ENCODE measurements around the gene AP1G2.
"Not testable (repeated sequence)": the region's sequence is repeated elsewhere in the genome, so short reads cannot be mapped to it uniquely, and the experiment has no call there.

Gene AP1G2

GRCh38 chr14:23539248-23540140 lies 28.1 kb downstream of the AP1G2 start:
- DNase-seq (ENCODE audit: low read depth, low spot score), result no peak

DNA sequence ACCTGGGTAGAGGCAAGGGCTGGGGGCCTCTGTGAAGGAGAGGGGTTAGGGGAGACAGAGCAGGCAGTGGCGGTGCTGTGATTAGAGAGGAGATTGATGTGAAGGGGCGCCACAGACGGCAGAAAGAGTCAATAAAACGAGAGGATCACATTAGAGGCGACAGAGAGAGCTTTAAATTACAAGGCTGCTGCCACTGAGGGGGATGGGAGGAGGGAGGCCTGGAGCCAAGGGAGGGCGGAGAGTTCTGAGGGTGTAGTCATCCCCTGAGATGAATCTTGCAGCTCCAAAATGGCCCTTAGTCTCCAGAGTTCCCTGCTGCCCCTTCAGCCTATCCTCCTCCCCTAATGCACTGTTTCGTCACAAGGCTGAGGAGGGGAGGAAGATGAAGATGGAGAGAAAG lies 28.8 kb downstream of the AP1G2 start:
- DNase-seq (ENCODE audit: low read depth, low spot score), result no peak

GRCh38 chr14:23538050-23538718 lies 29.4 kb downstream of the AP1G2 start:
- DNase-seq (ENCODE audit: low read depth, low spot score), result no peak

GRCh38 chr14:23537351-23538049 lies 30.1 kb downstream of the AP1G2 start:
- DNase-seq (ENCODE audit: low read depth, low spot score), result no peak

DNA sequence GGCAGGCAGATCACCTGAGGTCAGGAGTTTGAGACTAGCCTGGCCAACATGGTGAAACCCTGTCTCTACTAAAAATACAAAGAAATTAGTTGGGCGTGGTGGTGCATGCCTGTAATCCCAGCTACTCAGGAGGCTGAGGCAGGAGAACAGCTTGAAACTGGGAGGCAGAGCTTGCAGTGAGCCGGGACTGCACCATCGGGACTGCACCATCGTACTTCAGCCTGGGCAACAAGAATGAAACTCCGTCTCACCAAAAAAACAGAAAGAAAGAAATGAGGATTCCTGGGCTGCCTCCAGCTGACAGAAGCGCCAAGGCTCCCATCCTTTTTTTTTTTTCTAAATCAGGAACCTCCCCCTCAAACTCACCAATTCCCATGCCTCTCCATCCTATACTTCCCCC lies 30.7 kb downstream of the AP1G2 start:
- DNase-seq (ENCODE audit: low read depth, low spot score), result not testable (repeated sequence)

- DNase-seq (ENCODE audit: low read depth, low spot score), result no peak
Observed at GRCh38 chr14:23536494-23536893, 31.1 kb downstream of the AP1G2 start.

DNA sequence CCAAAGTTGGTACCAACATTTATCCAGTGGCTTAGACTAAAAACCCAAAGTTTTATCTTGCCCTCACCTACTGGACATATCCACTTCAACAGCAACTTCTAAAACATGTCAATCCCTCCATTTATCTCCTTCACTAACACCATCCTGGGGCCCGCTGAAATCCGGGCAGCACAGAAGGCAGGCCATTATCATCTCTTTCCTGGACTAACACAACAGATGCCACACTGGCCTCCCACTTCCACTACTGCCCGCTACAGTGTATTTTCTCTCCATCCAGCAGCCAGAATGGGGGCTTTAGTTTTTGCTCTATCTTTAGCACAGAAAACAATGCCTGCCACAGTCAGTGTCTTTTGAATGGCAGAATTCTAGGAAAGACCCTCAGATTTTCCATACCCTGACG lies 31.6 kb downstream of the AP1G2 start:
- DNase-seq (ENCODE audit: low read depth, low spot score), result no peak

GRCh38 chr14:23533652-23534435 lies 33.7 kb downstream of the AP1G2 start:
- no peak for DNase-seq (ENCODE audit: low read depth, low spot score)

DNA sequence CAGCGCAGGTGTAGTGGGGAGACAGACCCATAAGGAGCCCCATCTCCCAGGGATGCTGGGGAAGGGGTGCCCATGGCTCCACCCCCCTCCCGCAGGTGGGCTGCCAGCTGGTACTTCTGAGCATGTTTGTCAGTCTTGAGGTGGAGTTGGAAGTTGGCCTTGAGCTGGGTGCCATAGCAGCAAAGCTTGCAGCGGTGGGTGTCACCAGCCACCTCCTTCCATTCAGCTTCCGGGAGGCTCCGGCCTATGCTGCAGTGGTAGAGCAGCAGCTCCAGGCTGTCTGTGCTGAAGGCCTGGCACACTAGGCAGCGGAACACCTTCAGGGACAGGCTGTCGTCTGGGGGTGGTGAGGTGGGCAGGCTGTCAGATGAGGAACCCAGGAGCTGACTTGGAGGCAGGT lies 34.9 kb downstream of the AP1G2 start:
- DNase-seq (ENCODE audit: low read depth, low spot score), result no peak

DNA sequence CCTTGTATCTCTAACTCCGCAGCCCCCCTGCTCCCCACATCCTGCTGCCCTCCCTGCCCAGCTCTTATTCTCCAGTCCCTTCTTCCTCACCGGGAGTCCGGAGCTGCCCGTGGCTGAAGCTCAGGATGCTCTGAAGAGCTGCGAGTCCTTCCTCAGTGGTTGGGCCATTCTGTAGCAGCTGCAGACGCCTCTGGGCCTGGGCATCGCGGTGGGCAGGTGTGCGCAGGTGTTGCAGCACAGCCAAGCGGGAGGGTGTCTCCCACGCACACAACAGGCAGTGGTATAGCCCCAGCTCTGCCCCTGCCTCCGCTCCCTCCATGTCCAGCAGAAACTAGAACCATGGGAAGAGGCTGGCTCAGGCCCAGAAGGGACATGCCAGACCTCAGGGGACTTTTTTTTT lies 36.2 kb downstream of the AP1G2 start:
- no peak for DNase-seq (ENCODE audit: low read depth, low spot score)

- DNase-seq (ENCODE audit: low read depth, low spot score), result no peak
Observed at GRCh38 chr14:23530375-23531055, 37.1 kb downstream of the AP1G2 start.

DNA sequence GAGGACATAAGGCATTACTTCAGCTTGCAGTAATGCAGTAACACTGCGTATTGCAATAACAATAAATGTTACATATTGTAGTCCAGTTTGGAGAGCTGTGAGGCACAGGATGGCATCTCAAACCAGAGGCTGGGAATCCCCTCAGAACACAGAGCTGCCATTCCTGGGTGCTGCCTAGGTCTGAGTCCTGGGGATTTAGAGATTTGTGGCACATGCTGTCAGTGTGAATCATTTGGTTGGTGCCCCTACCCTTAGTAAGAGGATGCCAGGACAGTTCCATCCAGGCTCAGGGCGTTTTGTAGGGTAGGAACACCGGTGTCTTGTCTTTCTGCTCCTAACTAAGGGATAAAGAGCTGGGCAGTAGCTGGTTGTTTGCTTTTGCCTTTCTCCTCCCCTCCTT lies 38.6 kb downstream of the AP1G2 start:
- DNase-seq (ENCODE audit: low read depth, low spot score), result no peak

- DNase-seq (ENCODE audit: low read depth, low spot score), result no peak
Observed at GRCh38 chr14:23528555-23528954, 39.0 kb downstream of the AP1G2 start.

DNA sequence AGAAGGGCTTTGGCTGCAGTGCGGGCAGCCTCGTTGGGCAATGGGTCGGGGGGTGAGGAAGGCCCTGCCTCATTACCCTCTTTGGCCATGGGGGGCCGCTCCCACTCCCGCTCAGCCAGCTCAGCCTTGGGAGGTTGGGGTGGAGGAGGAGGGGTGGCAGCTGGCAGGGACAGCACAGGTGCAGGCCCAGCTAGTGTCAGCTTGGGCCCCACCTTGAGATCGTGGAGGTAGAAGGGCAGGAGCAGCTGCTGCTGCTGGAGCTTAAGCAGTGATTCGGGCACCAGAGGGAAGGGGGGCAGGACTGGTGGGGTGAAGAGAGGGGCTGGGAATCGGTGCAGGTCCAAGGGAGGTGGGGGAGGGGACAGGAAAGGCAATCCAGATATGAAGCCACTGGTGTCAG lies 42.0 kb downstream of the AP1G2 start:
- DNase-seq (ENCODE audit: low read depth, low spot score), result no peak

GRCh38 chr14:23524954-23525353 lies 42.6 kb downstream of the AP1G2 start:
- no peak for DNase-seq (ENCODE audit: low read depth, low spot score)

DNA sequence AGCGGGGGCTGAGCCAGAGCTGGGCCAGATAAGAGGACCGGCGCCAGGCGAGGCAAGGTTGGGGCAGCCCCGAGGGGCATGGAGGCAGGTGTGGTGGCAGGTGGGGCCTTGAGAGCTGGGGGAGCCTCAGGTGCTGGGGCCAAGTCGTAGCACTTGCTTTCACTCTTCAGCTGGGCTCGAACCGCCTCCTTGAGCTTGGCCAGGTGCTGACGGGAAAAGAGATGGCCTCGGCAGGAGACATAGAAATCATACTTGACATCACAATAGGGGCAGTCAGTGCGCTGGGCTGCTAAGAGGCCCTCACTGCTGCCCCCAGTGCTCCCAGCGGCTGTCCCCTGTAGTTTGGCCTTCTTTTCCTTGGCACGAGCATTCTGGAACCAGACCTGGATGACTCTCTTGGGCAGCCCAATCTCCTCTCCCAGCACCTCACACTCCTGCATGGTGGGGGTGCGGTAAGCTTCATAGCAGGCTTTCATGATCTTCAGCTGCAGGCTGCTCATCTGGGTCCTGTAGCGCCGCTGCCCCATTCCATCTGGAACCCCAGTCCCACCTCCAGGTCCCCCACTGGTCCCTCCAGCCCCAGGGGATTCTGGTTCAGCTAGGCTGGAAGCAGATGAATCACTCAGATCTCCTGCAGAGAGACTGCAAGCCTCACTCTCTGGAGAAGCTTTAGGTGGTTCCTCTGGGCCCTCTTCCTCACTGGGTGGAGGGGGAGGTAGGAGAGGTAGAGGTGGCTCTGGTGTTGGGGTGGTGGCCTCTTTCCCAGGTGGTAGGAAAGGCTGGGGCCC lies 44.2 kb downstream of the AP1G2 start:
- DNase-seq (ENCODE audit: low read depth, low spot score), result no peak

- no peak for DNase-seq (ENCODE audit: low read depth, low spot score)
Observed at GRCh38 chr14:23522643-23523198, 44.9 kb downstream of the AP1G2 start.

- no peak for DNase-seq (ENCODE audit: low read depth, low spot score)
Observed at GRCh38 chr14:23521785-23522640, 45.6 kb downstream of the AP1G2 start.

- no peak for DNase-seq (ENCODE audit: low read depth, low spot score)
Observed at GRCh38 chr14:23520899-23521533, 46.6 kb downstream of the AP1G2 start.

Measured in activated naive CD8-positive, alpha-beta T cell treated with anti-CD3 and anti-CD28 coated beads, Interleukin-2, amount 50 U/mL, for 16 hours (primary cell).